ENCODE results near the gene AGBL1. TPM values are rescaled to one million over a fixed set of nuclear protein-coding genes. Genes with fewer than 3 reads are reported as not detected.

The AGBL1 gene
- total and polyA plus RNA-seq, 2 experiments from 2014 or later, result 0.03 TPM; not detected in 1

- TF ChIP-seq, protein P1, sequence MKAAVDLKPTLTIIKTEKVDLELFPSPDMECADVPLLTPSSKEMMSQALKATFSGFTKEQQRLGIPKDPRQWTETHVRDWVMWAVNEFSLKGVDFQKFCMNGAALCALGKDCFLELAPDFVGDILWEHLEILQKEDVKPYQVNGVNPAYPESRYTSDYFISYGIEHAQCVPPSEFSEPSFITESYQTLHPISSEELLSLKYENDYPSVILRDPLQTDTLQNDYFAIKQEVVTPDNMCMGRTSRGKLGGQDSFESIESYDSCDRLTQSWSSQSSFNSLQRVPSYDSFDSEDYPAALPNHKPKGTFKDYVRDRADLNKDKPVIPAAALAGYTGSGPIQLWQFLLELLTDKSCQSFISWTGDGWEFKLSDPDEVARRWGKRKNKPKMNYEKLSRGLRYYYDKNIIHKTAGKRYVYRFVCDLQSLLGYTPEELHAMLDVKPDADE (IDR thresholded peaks at IDR 0.05), result no peak
- no peak for TF ChIP-seq JUNB (IDR thresholded peaks at IDR 0.05; ENCODE audit: unreplicated experiment)
- no peak for TF ChIP-seq ZNF114 (CRISPR knock-in tag; IDR thresholded peaks at IDR 0.05)
- TF ChIP-seq ZNF331 (CRISPR knock-in tag; IDR thresholded peaks at IDR 0.05; ENCODE audit: low read depth), result no peak
Observed at GRCh38 chr15:86159468-86159867, 79.8 kb downstream of the AGBL1 start (continued).

- no peak overlapping the region for H3K27ac ChIP-seq (ENCODE audit: low read depth)
- no peaks in the 10 kb centered on the region for H3F3A ChIP-seq (replicated peaks; ENCODE audit: low read depth)
- H3K36me3 ChIP-seq (ENCODE audit: insufficient read depth), result no peaks in the 10 kb centered on the region
- H3K9me2 ChIP-seq (ENCODE audit: insufficient read depth), result peaks cover 19% of the 10 kb centered on the region
- no peak for DNase-seq (ENCODE audit: low spot score)
- no peak for ATAC-seq
- Mint-ChIP-seq H3K27ac (no peak overlapping the region), H3K4me3 (no peak overlapping the region), H3K36me3 (ENCODE audit: low read depth) (no peaks in the 10 kb centered on the region; the same call in 2 of the 3 replicates), H3K9me3 (no peaks in the 10 kb centered on the region), H3K4me1 (peaks cover 15% of the 10 kb centered on the region), H3K27me3 (ENCODE audit: insufficient read depth, low read depth, poor library complexity) (peaks cover 2% of the 10 kb centered on the region)
- H3K79me2 ChIP-seq (replicated peaks; ENCODE audit: insufficient read depth), result no peaks in the 10 kb centered on the region
- H3K4me3 ChIP-seq, result no peak overlapping the region
- peak overlapping the region; percentile 27; the same call in 1 of the 2 replicates for H3K4me2 ChIP-seq
- H3K27me3 ChIP-seq (ENCODE audit: insufficient read depth), result no peaks in the 10 kb centered on the region
- H3K4me1 ChIP-seq (ENCODE audit: insufficient read depth), result peaks cover 22% of the 10 kb centered on the region; the same call in 1 of the 2 replicates
- no peaks in the 10 kb centered on the region for H4K20me1 ChIP-seq (replicated peaks; ENCODE audit: insufficient read depth)
- H2AFZ ChIP-seq, result no peak overlapping the region
- TF ChIP-seq ZNF462 (CRISPR knock-in tag; IDR thresholded peaks at IDR 0.05) (no peak), ZNF331 (CRISPR knock-in tag; IDR thresholded peaks at IDR 0.05; ENCODE audit: low read depth) (no peak), EZH2phosphoT487 (IDR thresholded peaks at IDR 0.05; ENCODE audit: unreplicated experiment) (no peak), ZNF114 (CRISPR knock-in tag; IDR thresholded peaks at IDR 0.05) (no peak), CREB1 (CRISPR knock-in tag; IDR thresholded peaks at IDR 0.05; ENCODE audit: low read depth) (no peak), CTCF (conservative IDR thresholded peaks at IDR 0.05; ENCODE audit: low read depth in 2 of 2) (no peak), JUNB (IDR thresholded peaks at IDR 0.05; ENCODE audit: unreplicated experiment) (no peak), NANOG (IDR thresholded peaks at IDR 0.05; ENCODE audit: borderline replicate concordance) (no peak), POLR2AphosphoS5 (IDR thresholded peaks at IDR 0.05; ENCODE audit: low read depth) (no peak)
- TF ChIP-seq, protein P2, sequence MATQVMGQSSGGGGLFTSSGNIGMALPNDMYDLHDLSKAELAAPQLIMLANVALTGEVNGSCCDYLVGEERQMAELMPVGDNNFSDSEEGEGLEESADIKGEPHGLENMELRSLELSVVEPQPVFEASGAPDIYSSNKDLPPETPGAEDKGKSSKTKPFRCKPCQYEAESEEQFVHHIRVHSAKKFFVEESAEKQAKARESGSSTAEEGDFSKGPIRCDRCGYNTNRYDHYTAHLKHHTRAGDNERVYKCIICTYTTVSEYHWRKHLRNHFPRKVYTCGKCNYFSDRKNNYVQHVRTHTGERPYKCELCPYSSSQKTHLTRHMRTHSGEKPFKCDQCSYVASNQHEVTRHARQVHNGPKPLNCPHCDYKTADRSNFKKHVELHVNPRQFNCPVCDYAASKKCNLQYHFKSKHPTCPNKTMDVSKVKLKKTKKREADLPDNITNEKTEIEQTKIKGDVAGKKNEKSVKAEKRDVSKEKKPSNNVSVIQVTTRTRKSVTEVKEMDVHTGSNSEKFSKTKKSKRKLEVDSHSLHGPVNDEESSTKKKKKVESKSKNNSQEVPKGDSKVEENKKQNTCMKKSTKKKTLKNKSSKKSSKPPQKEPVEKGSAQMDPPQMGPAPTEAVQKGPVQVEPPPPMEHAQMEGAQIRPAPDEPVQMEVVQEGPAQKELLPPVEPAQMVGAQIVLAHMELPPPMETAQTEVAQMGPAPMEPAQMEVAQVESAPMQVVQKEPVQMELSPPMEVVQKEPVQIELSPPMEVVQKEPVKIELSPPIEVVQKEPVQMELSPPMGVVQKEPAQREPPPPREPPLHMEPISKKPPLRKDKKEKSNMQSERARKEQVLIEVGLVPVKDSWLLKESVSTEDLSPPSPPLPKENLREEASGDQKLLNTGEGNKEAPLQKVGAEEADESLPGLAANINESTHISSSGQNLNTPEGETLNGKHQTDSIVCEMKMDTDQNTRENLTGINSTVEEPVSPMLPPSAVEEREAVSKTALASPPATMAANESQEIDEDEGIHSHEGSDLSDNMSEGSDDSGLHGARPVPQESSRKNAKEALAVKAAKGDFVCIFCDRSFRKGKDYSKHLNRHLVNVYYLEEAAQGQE (IDR thresholded peaks at IDR 0.05; ENCODE audit: unreplicated experiment), result no peak
- TF ChIP-seq, protein P1 (IDR thresholded peaks at IDR 0.05), result no peak
Observed at GRCh38 chr15:86161250-86161649, 81.6 kb downstream of the AGBL1 start.

Data from GM23338 (cell line).